Measurements from ENCODE around the gene POLR3B. TPM values are rescaled to one million over a fixed set of nuclear protein-coding genes. Genes with fewer than 3 reads are reported as not detected.

The POLR3B gene
- total and polyA plus RNA-seq, 2 of the 13 experiments (the other 11 are each of a cell fraction or from before 2014, with no cell fraction given), result 4.8 to 13.1 TPM

GRCh38 chr12:106345746-106346145 lies 11.8 kb upstream of the POLR3B start:
- H3K4me1 ChIP-seq (ENCODE audit: insufficient read depth, low read length), result peaks cover 20% of the 10 kb centered on the region
- no peak overlapping the region for H3K4me3 ChIP-seq (replicated peaks in 1 of 3; ENCODE audit: insufficient read depth in 1 of 3, low read depth in 2 of 3, low read length in 3 of 3)
- H4K20me1 ChIP-seq (ENCODE audit: insufficient read depth, low read length), result no peaks in the 10 kb centered on the region
- intact Hi-C loops (cut with micrococcal nuclease; ENCODE audit: unreplicated experiment) (loop anchor here (1.0 to 10.0 kb wide), 4 partner anchors 63 to 921 kb away; partner anchors contain the start of gene CKAP4), in situ Hi-C loops (cut with HindIII; ENCODE audit: extremely low pct_ligation_motif_present, low pct_unique_long_range_greater_than_20kb) (no loop called here)
- WGBS (ENCODE audit: low lambda C conversion rate), result 43% methylated on average over 5 of the region's 5 CpGs
- no peak overlapping the region for H2AFZ ChIP-seq (ENCODE audit: low read length)
- H3K4me2 ChIP-seq (ENCODE audit: low read depth, low read length), result no peak overlapping the region
- H3K27ac ChIP-seq (ENCODE audit: extremely low read length, insufficient read depth, low read length), result no peak overlapping the region
- H3K36me3 ChIP-seq (replicated peaks in 1 of 2; ENCODE audit: control insufficient read depth in 1 of 2, insufficient read depth in 2 of 2, low read length in 2 of 2), result no peaks in the 10 kb centered on the region
- H3K9ac ChIP-seq (ENCODE audit: insufficient read depth, low read depth, low read length), result no peak overlapping the region
- ATAC-seq (peak; percentile 93), DNase-seq (ENCODE audit: low spot score) (peak; percentile 77), FAIRE-seq (peak; percentile 68)
- ChIA-PET POLR2A (interaction anchor here (2.1 kb wide), 1 partner anchor 12 kb away, joined by 10 read pairs; the partner anchor contains the start of gene POLR3B), CTCF (ENCODE audit: low intra/inter-chr PET ratio, low total read pairs) (interaction anchor here (0.7 to 3.6 kb wide), 4 partner anchors 63 to 122 kb away, joined by 3 to 24 read pairs (median 6); no protein-coding TSS in a partner anchor)
- BruUV-seq (replicated peaks), result no TSS peak
- H3K27me3 ChIP-seq (ENCODE audit: control insufficient read depth in 1 of 2, insufficient read depth in 2 of 2, low read length in 2 of 2), result peaks cover 0 to 4% of the 10 kb centered on the region in 2 experiments; a peak in 1 of 5 replicates
- no peaks in the 10 kb centered on the region for H3K79me2 ChIP-seq (ENCODE audit: insufficient read depth, low read length)
- no peaks in the 10 kb centered on the region for H3K9me3 ChIP-seq (ENCODE audit: low read length)
- TF ChIP-seq GFI1 (CRISPR knock-in tag; IDR thresholded peaks at IDR 0.05; ENCODE audit: borderline replicate concordance), result peak; percentile 30; the same call in 1 of the 2 replicates
- TF ChIP-seq ZC3H4 (CRISPR knock-in tag; IDR thresholded peaks at IDR 0.05; ENCODE audit: borderline replicate concordance), result no peak
- TF ChIP-seq, protein P1, sequence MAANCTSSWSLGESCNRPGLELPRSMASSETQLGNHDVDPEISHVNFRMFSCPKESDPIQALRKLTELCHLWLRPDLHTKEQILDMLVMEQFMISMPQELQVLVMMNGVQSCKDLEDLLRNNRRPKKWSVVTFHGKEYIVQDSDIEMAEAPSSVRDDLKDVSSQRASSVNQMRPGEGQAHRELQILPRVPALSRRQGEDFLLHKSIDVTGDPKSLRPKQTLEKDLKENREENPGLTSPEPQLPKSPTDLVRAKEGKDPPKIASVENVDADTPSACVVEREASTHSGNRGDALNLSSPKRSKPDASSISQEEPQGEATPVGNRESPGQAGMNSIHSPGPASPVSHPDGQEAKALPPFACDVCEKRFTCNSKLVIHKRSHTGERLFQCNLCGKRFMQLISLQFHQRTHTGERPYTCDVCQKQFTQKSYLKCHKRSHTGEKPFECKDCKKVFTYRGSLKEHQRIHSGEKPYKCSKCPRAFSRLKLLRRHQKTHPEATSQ (CRISPR knock-in tag; IDR thresholded peaks at IDR 0.05; ENCODE audit: borderline replicate concordance), result 0 out of 2 replicates have a peak, but pooled peaks have one; percentile 29
- TF ChIP-seq ZNF367 (CRISPR knock-in tag; IDR thresholded peaks at IDR 0.05; ENCODE audit: borderline replicate concordance), result no peak
- TF ChIP-seq AFF4 (CRISPR knock-in tag; IDR thresholded peaks at IDR 0.05), result no peak
- no peak for TF ChIP-seq SKI (IDR thresholded peaks at IDR 0.05; ENCODE audit: partially characterized antibody)
- TF ChIP-seq ZBTB33 (CRISPR knock-in tag; IDR thresholded peaks at IDR 0.05), result 0 out of 2 replicates have a peak, but pooled peaks have one; percentile 59
- TF ChIP-seq ZNF577 (CRISPR knock-in tag; IDR thresholded peaks at IDR 0.05; ENCODE audit: borderline replicate concordance, low read depth), result no peak
- TF ChIP-seq KAT8 (CRISPR knock-in tag; IDR thresholded peaks at IDR 0.05), result 0 out of 2 replicates have a peak, but pooled peaks have one; percentile 25
- TF ChIP-seq KDM5B (CRISPR knock-in tag; IDR thresholded peaks at IDR 0.05; ENCODE audit: borderline replicate concordance), result no peak
- 0 out of 2 replicates have a peak, but pooled peaks have one; percentile 37 for TF ChIP-seq ZNF792 (CRISPR knock-in tag; IDR thresholded peaks at IDR 0.05)
- no peak for TF ChIP-seq ZNF616 (CRISPR knock-in tag; IDR thresholded peaks at IDR 0.05; ENCODE audit: low read depth)
- TF ChIP-seq, protein P2, sequence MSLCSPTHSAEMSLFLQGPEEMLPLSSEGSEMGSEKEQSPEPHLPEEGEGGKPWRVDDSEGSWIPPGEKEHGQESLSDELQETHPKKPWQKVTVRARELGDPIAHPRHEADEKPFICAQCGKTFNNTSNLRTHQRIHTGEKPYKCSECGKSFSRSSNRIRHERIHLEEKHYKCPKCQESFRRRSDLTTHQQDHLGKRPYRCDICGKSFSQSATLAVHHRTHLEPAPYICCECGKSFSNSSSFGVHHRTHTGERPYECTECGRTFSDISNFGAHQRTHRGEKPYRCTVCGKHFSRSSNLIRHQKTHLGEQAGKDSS (CRISPR knock-in tag; IDR thresholded peaks at IDR 0.05; ENCODE audit: borderline replicate concordance, low read depth), result no peak
